IPS DF 19.7 (cell line): Measurements from ENCODE around the gene PSMB10.

ENCODE experiments used
- DNase-seq: peaks from one replicate; pipeline ENCODE4 v3.0.0-alpha.2; 2013; ENCODE audit warnings: low read depth, low spot score

The PSMB10 gene

GRCh38 chr16:67893743-67894399, 42.8 kb downstream of the PSMB10 start:
- DNase-seq = no peak

DNA sequence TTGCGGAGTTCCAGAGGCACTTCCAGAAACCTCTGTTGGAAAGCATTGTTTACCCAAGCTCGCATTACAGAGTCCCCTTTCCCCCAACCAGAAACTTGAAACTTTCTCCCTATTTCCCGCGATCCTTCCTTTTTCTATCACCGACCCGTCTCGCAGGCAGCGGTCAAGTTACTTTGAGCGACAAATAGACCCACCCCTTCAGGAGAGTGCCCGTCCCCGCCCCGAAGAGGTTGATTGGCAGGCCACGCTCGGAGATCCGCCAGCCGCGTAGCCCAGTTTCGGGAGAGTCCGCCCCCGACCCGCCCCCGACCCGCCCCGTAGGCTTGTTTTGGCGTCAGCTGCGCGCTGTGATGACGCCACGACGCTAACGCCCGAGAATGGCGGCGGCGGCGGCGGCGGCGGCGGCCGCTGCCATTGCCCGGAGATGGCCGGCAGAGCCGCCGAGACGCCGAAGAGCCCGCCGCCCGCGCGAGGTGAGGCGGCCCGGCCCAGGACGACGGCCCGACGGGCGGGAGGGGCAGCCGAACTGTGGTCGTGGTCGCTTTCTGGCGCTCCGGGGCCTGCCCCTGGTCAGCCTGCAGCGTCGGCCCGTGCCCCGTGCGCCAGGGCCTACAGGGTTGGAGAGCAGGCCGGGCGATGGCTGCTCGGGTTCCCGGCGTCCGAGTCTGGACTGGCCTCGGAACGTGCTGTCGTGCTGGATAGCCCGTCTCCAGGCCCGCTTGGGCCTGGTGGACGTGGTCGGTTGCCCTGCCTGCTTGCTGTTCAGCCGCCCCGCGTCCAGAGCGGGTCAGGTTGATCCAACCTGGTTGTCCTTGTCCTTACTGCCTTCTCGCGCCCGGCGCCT, 43.5 kb downstream of the PSMB10 start, which contains the start of gene PSKH1:
Gene PSKH1, plus strand, starts transcription at position 356 of the 844 bp plus-strand sequence. CDS start 15,496 bp downstream, outside the sequence.
- DNase-seq = peak; percentile 89

- DNase-seq = no peak
Observed at GRCh38 chr16:67892375-67892774, 44.3 kb downstream of the PSMB10 start.

DNA sequence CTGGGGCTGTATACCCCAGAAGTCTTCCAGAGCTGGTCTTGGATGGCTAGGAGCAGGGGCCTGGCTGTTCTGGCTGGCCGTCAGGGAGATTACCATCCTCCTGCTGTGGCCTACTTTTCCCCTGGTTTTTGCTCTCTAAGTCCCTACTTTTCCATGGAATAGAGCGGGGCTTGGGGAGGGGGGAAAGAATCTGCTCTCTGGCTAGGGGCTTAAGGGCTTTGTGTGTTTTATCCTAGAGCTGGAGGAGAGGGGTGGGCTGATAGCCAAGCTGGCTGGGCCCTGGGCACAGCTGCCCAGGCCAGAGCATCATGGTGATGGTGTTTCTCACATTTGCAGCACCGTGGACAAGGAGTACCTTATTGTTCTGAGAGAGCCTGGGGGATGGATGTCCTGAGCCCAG, 48.3 kb downstream of the PSMB10 start:
- no peak for DNase-seq

DNA sequence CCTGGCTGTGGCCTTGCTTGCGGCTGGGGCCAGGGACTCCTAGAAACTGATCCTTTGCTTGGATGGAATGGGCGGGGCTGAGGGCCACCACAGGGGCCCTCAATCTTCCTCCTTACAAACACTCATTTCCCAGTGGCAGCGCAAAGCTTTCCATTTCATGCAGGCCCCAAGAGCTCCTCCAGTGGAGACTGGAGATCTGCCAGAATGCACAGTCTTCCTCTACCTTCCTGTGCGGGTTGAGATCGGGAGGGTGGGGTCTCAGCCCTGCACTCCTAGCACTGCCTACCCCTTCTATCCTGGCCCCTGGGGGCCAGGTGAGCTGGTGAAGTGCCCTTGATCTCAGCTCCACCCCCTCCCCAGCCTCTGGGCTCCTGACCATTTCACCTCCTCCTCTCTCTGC, 50.3 kb downstream of the PSMB10 start:
- no peak for DNase-seq

DNA sequence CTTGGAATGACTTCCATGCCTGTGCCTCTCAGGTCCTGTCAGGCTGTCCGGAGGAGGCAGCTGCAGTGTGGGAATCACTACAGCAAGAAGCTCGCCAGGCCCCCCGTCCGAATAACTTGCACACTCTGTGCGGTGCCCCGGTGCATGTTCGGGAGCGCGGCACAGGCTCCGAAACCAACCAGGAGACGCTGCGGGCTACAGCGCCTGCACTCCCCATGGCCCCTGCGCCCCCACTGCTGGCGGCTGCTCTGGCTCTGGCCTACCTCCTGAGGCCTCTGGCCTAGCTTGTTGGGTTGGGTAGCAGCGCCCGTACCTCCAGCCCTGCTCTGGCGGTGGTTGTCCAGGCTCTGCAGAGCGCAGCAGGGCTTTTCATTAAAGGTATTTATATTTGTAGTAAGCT, 50.7 kb downstream of the PSMB10 start:
- no peak for DNase-seq

GRCh38 chr16:67885545-67885944, 51.1 kb downstream of the PSMB10 start:
- DNase-seq = no peak

DNA sequence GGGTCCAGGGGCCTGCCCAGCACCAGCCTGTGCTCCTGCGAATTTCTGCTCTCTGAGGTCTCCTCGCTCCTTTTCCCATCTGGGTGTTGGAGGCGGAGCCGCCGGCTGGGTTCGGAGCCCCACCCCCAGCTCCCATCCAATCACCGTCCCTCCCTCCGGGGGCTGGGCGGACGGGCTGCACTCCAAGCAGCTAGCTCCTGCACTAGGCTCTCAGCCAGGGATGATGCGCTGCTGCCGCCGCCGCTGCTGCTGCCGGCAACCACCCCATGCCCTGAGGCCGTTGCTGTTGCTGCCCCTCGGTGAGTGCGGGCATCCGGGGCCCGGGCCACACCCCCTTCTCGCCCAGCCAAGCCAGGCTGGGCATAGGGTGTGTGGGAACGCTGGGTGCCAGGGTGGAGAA, 52.0 kb downstream of the PSMB10 start, which contains the start of gene NRN1L:
Gene NRN1L, plus strand, starts transcription at position 202 of the 400 bp plus-strand sequence. Its CDS starts 19 bp downstream, at position 221.
- DNase-seq = peak; percentile 68
